Measurements from ENCODE around the gene SLC6A9.

The SLC6A9 gene

DNA sequence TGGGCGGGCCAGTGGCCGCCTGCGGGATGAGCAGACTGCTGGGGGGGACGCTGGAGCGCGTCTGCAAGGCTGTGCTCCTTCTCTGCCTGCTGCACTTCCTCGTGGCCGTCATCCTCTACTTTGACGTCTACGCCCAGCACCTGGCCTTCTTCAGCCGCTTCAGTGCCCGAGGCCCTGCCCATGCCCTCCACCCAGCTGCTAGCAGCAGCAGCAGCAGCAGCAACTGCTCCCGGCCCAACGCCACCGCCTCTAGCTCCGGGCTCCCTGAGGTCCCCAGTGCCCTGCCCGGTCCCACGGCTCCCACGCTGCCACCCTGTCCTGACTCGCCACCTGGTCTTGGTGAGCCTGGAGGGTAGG, 50.1 kb downstream of the SLC6A9 start:
- no peak for DNase-seq

DNA sequence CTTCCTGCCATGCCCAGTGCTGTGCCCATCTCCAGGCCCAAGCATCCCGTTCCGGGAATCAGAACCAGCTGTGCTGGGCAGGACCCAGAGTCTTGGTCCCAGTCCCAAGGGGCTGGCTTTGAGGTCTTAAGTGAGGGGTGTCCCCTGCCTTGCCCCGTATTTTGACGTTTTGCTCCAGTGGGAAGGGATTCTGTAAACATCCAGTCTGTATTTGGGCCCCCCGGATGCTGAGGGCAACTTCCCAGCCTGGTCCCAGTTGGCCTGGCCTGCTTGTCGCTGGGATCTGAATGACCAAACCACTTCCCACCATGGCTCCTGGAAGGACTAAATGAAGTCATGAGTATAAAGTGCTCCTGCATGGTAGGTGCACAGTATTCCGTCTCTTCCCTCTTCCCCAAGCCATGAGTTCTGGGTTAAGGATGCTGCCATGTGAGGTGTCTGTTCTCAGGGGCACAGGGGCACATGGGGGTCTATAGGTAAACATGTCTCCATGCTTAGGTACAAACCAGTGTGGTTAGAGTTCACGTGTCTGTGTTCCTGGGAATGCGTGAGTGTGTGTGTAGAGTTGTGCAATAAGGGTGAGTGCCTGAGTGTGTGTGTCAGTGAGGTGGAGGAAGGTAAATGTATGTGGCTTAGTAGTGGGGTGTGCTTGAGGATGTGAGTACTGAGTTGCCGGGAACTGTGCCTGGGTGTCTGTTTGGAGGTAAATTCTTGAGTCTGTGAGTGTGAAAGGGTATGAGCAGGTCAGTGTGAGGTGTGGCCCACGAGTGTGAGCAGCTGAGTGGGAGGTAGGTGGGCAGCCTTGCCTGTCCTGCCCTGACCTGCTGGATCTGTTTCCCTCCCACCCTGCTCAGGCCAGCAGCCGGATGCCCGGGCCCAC, 50.8 kb downstream of the SLC6A9 start:
- no peak for DNase-seq

- DNase-seq, result no peak
Observed at GRCh38 chr1:43979528-43980254, 51.6 kb downstream of the SLC6A9 start.

GRCh38 chr1:43979261-43979527, 52.1 kb downstream of the SLC6A9 start:
- DNase-seq, result no peak

- no peak for DNase-seq
Observed at GRCh38 chr1:43978551-43979260, 52.6 kb downstream of the SLC6A9 start, which contains the start of gene B4GALT2. Gene B4GALT2 (plus strand): TSS chr1:43979210. CDS start chr1:43981161, 1,951 bp downstream.

GRCh38 chr1:43978264-43978550, 53.1 kb downstream of the SLC6A9 start:
- no peak for DNase-seq

- DNase-seq, result no peak
Observed at GRCh38 chr1:43977376-43978263, 53.6 kb downstream of the SLC6A9 start.

GRCh38 chr1:43976890-43977289, 54.4 kb downstream of the SLC6A9 start:
- no peak for DNase-seq

DNA sequence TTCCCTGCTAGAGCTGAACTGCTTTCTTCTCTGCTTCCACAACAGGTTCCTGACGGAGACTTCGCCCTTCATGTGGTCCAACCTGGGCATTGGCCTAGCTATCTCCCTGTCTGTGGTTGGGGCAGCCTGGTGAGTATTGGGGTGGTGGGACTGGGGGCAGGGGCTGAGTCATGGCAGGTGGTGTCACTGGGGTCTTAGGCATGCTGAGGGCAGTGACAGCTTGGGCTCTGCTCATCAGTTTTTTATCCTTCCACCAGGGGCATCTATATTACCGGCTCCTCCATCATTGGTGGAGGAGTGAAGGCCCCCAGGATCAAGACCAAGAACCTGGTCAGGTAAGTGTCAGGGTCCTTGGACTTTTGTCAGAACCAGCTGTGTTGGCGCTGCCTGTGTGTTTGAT, 55.2 kb downstream of the SLC6A9 start:
- DNase-seq, result no peak

GRCh38 chr1:43975249-43975961, 55.9 kb downstream of the SLC6A9 start:
- no peak for DNase-seq

- DNase-seq, result peak; percentile 92
Observed at GRCh38 chr1:43974443-43975248, 56.6 kb downstream of the SLC6A9 start, which contains the start of gene ATP6V0B. Gene ATP6V0B (plus strand): TSS chr1:43974960. CDS start chr1:43975041, 81 bp downstream.

DNA sequence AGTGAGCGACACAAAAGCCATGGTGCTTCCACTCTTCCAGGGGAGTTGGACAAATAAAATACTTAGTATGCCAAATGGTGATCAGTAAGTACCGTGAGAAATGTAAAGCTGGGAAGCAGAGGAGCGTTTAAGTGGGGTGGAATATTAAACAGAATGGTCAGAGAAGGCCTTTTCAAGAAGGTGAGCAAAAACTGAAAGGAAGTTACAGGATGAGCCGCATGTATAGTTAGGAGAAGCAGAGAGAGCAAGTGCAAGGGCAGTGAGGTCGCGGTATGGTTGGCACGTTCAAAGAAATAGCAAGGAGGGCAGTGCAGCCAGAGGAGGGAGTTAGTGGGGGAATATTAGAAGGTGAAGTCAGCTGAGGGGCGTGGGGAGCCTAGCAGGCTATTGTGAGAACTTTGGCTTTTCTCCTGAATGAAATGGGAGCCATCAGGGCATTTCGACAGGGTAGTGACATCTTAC, 57.2 kb downstream of the SLC6A9 start:
- no peak for DNase-seq

- DNase-seq, result no peak
Observed at GRCh38 chr1:43971336-43971980, 59.8 kb downstream of the SLC6A9 start.

DNA sequence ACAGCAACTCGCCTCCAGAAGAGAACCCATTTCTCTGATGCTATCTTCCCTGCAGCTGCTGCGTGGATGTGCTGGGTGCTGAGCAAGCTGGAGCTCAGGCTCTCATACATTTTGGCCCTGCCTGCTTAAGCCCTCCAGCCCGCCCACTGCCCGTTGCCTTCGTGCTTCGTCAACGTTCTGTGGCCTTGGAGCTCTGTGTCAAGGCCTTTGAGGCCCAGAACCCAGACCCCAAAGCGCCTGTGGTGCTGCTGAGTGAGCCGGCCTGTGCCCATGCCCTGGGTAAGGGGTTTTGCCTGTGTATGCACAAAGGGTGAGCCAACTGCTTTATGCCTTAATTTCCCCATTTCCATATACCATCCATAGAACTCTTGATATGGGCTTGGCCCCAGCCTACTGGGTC, 60.4 kb downstream of the SLC6A9 start:
- DNase-seq, result no peak

- no peak for DNase-seq
Observed at GRCh38 chr1:43970502-43970901, 60.8 kb downstream of the SLC6A9 start.

DNA sequence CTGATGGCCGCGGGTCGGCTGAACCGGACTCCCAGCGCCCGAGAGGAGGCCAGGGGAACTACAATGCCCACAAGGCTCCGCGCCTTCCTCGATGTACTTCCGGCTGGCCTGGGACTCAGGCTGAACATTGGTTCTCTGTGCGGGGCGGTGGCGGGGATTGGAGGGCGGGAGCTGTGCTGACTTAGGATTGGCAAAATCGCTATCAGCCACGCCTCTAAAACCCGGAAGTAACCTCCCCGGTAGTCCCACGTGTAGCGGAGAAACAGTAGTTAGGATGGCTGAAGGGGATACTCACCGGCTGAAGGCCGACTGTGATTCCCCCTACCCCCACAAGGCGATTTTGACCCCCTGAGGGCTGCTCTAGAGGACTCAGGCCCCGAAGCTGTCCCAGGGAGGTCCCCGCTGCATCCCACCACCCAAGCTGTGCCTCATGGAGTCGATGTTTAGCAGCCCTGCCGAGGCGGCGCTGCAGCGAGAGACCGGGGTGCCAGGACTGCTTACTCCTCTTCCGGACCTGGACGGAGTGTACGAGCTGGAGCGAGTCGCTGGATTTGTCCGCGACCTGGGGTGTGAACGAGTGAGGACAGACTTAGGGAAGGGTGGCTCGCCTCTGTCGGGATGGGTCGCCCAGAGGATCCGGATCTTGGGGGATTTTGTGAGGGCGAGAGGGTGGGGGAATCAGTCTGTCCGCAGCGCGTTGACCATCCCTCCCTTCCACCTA, 61.4 kb downstream of the SLC6A9 start, which contains the start of gene DPH2:
DPH2 (plus strand) TSS at position 265 of the 721 bp plus-strand sequence; CDS start at position 431, 166 bp downstream.
- peak; percentile 96 for DNase-seq

- no peak for DNase-seq
Observed at GRCh38 chr1:43969416-43969745, 61.9 kb downstream of the SLC6A9 start.

DNA sequence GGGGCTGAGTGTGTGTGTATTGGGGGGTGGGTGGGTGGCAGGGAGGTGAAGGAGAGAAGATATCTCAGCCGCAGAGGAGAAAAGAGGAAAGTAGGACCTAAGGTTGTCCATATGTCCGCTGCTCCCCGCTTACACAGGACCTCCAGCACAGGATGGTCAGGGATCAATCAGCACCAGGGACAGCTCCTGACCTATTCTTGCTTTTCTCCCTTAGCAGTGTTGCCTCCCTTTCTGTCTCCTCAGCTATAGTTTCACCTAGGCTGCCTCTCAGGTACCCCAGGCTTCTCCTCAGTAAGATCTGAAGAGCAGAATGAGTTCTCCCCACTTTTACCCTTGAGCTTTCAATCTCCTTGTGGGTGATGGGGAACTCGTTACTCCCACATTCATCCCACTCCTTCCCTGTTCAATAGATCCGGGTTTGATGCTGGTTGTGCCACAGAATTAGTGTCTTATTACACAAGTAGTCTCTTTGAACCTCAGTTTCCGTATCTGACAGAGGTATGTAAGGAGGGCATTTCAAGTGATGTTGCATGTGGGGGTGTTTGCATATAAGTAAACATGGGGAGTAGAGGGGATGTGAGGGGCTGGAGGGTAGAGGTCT, 62.8 kb downstream of the SLC6A9 start:
- no peak for DNase-seq

- no peak for DNase-seq
Observed at GRCh38 chr1:43965316-43965715, 65.9 kb downstream of the SLC6A9 start.

GRCh38 chr1:43963890-43964289, 67.4 kb downstream of the SLC6A9 start:
- DNase-seq, result no peak
